Measurements from ENCODE around the gene DCC. TPM values are rescaled to one million over a fixed set of nuclear protein-coding genes. Genes with fewer than 3 reads are reported as not detected.

DCC gene
- polyA plus RNA-seq, 2 of the 4 experiments (the other 2 are of a cell fraction), result 0.12 TPM; not detected in 1

DNA sequence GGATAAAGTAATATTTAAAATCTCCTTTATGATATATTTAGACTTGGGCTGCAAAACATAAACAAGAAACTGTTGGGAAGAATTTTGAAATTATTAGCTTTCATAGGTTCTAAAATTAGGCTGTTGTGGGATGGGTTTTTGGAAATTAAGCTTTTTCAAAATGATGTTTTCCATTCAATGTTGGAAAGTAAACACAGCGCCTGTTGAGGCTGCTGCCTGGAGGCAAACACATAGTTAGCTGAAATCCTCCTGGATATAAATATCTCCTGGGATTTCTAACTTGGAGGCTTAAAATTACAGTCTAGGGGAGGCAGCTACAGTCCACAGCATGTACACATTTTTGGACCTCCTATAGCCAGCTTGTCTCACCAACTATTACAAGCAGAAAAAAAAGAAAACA is 197.3 kb downstream of the DCC start:
- ChIA-PET CTCF (no interaction called here), POLR2A (no interaction called here)
- Histone ChIP-seq H3K27ac (no peak overlapping the region), H3K4me2 (peak overlapping the region; percentile 26; the same call in 1 of the 3 replicates), H3K4me3 (no peak overlapping the region), H3K4me1 (no peaks in the 10 kb centered on the region; the same call in 2 of the 3 replicates), H3K9me3 (no peaks in the 10 kb centered on the region)
- TF ChIP-seq, protein P1, sequence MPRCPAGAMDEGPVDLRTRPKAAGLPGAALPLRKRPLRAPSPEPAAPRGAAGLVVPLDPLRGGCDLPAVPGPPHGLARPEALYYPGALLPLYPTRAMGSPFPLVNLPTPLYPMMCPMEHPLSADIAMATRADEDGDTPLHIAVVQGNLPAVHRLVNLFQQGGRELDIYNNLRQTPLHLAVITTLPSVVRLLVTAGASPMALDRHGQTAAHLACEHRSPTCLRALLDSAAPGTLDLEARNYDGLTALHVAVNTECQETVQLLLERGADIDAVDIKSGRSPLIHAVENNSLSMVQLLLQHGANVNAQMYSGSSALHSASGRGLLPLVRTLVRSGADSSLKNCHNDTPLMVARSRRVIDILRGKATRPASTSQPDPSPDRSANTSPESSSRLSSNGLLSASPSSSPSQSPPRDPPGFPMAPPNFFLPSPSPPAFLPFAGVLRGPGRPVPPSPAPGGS (IDR thresholded peaks at IDR 0.05), result no peak
- TF ChIP-seq NR3C1 (IDR thresholded peaks at IDR 0.05) (no peak), RAD21 (conservative IDR thresholded peaks at IDR 0.05 in 1 of 2, IDR thresholded peaks at IDR 0.05 in 1 of 2) (no peak), FOXS1 (CRISPR knock-in tag; IDR thresholded peaks at IDR 0.05) (no peak)
- TF ChIP-seq, protein P2, sequence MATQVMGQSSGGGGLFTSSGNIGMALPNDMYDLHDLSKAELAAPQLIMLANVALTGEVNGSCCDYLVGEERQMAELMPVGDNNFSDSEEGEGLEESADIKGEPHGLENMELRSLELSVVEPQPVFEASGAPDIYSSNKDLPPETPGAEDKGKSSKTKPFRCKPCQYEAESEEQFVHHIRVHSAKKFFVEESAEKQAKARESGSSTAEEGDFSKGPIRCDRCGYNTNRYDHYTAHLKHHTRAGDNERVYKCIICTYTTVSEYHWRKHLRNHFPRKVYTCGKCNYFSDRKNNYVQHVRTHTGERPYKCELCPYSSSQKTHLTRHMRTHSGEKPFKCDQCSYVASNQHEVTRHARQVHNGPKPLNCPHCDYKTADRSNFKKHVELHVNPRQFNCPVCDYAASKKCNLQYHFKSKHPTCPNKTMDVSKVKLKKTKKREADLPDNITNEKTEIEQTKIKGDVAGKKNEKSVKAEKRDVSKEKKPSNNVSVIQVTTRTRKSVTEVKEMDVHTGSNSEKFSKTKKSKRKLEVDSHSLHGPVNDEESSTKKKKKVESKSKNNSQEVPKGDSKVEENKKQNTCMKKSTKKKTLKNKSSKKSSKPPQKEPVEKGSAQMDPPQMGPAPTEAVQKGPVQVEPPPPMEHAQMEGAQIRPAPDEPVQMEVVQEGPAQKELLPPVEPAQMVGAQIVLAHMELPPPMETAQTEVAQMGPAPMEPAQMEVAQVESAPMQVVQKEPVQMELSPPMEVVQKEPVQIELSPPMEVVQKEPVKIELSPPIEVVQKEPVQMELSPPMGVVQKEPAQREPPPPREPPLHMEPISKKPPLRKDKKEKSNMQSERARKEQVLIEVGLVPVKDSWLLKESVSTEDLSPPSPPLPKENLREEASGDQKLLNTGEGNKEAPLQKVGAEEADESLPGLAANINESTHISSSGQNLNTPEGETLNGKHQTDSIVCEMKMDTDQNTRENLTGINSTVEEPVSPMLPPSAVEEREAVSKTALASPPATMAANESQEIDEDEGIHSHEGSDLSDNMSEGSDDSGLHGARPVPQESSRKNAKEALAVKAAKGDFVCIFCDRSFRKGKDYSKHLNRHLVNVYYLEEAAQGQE (IDR thresholded peaks at IDR 0.05), result no peak
- FAIRE-seq (no peak), ATAC-seq (no peak), DNase-seq (ENCODE audit: low read depth in 1 of 2, low spot score in 1 of 2) (no peak)
- WGBS (ENCODE audit: missing lambda C conversion rate), result 41% methylated on average over 1 of the region's 1 CpG

DNA sequence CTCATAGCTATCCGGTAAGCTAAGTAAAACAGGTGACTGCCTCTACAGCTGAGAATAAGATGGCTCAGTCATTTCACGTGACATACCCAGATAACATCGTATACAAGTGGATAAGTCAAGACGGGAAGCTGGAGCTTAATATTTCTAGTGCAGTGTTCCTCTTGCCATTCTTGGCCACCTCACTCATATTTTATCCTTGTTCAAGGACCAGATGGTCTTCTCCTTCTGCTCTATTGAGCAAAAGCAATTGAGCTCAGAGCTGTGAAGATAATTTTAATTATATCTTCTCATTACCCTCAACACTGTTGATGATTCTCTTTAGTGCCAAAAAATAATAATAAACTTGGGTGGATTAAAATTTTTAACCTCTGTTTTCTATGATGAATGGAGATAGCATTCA is 201.1 kb downstream of the DCC start:
- FAIRE-seq (no peak), ATAC-seq (no peak), DNase-seq (ENCODE audit: low read depth in 1 of 2, low spot score in 1 of 2) (no peak)
- CTCF ChIA-PET, result no interaction called here
- Histone ChIP-seq H3K4me3 (no peak overlapping the region), H3K4me2 (no peak overlapping the region), H3K27ac (no peak overlapping the region), H3K9me3 (no peaks in the 10 kb centered on the region), H3K4me1 (no peaks in the 10 kb centered on the region; the same call in 2 of the 3 replicates)
- 90% methylated on average over 4 of the region's 4 CpGs for WGBS (ENCODE audit: missing lambda C conversion rate)
- POLR2A ChIA-PET, result no interaction called here
- no peak for TF ChIP-seq POLR2AphosphoS2 (conservative IDR thresholded peaks at IDR 0.05; ENCODE audit: low read length)
- TF ChIP-seq CHD2 (IDR thresholded peaks at IDR 0.05; ENCODE audit: low read length, partially characterized antibody), result no peak
- TF ChIP-seq, protein P2 (IDR thresholded peaks at IDR 0.05), result no peak
- TF ChIP-seq, protein P3, sequence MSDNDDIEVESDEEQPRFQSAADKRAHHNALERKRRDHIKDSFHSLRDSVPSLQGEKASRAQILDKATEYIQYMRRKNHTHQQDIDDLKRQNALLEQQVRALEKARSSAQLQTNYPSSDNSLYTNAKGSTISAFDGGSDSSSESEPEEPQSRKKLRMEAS (IDR thresholded peaks at IDR 0.05), result no peak
- no peak for TF ChIP-seq FOXS1 (CRISPR knock-in tag; IDR thresholded peaks at IDR 0.05)
- TF ChIP-seq ZSCAN20 (CRISPR knock-in tag; IDR thresholded peaks at IDR 0.05), result no peak
- no peak for TF ChIP-seq ZC3H11A (IDR thresholded peaks at IDR 0.05)
- no peak for TF ChIP-seq KDM1A (IDR thresholded peaks at IDR 0.05; ENCODE audit: low read depth)
- TF ChIP-seq MAFK (IDR thresholded peaks at IDR 0.05; ENCODE audit: partially characterized antibody), result no peak
- TF ChIP-seq, protein P4, sequence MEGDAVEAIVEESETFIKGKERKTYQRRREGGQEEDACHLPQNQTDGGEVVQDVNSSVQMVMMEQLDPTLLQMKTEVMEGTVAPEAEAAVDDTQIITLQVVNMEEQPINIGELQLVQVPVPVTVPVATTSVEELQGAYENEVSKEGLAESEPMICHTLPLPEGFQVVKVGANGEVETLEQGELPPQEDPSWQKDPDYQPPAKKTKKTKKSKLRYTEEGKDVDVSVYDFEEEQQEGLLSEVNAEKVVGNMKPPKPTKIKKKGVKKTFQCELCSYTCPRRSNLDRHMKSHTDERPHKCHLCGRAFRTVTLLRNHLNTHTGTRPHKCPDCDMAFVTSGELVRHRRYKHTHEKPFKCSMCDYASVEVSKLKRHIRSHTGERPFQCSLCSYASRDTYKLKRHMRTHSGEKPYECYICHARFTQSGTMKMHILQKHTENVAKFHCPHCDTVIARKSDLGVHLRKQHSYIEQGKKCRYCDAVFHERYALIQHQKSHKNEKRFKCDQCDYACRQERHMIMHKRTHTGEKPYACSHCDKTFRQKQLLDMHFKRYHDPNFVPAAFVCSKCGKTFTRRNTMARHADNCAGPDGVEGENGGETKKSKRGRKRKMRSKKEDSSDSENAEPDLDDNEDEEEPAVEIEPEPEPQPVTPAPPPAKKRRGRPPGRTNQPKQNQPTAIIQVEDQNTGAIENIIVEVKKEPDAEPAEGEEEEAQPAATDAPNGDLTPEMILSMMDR (IDR thresholded peaks at IDR 0.05), result no peak
- TF ChIP-seq HDAC2 (IDR thresholded peaks at IDR 0.05), result no peak
- TF ChIP-seq, protein P5, sequence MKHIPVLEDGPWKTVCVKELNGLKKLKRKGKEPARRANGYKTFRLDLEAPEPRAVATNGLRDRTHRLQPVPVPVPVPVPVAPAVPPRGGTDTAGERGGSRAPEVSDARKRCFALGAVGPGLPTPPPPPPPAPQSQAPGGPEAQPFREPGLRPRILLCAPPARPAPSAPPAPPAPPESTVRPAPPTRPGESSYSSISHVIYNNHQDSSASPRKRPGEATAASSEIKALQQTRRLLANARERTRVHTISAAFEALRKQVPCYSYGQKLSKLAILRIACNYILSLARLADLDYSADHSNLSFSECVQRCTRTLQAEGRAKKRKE (CRISPR knock-in tag; IDR thresholded peaks at IDR 0.05; ENCODE audit: low read depth), result no peak

Measured in A549 (cell line).